HG03045 (cell line): ENCODE results near the gene ZNF594.
"Not testable (repeated sequence)": the region's sequence is repeated elsewhere in the genome, so short reads cannot be mapped to it uniquely, and the experiment has no call there.

Experiments
- ATAC-seq: cut with Tn5 transposase; IDR thresholded peaks from one replicate; pipeline ENCODE4 v1.9.1; 2021; ENCODE audit warnings: mild to moderate bottlenecking, moderate library complexity; ENCODE audit not compliant: unreplicated experiment

The ZNF594 gene

DNA sequence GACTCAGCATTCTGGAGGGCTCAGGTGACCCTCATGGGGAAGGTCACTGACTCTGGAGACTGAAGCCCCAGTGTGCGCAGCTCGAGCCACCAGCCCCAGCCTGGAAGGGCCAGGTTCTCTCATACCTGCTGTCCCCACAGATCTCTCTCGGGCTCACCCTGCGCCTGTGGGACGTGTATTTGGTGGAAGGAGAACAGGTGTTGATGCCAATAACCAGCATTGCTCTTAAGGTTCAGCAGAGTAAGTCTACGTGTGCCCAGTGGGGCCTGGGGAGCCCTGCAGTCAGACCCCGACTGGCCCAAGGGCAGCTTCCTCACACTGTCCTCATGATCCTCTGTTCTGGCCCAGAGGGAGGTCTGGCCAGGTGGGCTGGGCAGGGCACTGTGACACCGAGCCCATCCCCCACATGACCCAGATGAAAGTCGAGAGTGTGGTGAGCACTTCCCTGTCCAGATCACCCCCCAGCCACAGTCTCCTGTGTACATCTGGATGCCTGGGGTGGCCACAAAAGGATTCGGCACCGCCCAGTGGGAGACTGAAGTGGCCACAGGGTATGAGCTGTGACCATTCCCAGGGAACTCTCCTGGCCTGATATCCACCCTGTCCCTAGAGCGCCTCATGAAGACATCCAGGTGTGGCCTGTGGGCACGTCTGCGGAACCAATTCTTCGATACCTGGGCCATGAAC is 54.0 kb downstream of the ZNF594 start:
- ATAC-seq: not testable (repeated sequence)

DNA sequence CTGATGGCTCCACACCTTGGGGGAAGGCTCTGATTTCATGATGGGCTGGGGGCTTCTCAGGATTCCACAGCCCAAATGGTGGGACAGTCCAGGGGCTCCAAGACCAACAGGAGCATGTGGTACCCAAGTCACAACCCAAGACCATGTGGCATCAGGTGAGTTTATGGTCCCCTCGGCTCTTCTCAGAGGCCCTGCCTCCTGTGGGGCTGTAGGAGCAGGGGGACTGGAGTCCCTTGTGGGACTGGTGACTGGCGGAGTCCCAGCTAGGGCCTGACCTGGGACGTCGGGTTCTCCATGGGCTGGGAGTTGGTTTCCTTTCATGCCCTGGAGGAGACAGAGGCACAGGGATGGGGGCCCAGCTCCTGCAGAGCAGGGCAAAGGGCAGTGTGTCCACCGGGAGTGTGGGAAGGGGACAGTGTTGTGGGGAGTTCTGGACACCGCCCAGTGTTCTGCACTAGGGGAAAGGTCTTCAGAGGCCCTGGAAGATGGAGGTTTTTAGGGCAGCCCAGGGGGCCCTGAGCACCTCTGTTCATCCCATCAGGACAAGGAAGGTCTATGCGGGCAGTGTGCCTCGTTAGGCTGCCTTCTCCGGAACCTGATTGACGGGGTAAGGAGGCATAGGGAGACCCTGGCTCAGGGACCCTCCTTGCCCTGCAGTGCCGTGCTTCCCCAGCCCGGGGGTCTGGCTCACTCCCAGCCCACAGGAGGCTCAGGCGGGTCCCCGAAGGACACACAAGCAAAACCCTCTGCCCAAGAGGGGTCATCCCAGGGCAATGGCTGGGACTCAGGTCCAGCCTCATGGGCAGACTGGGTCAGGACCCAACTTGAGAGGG is 54.9 kb downstream of the ZNF594 start:
- ATAC-seq: not testable (repeated sequence)

DNA sequence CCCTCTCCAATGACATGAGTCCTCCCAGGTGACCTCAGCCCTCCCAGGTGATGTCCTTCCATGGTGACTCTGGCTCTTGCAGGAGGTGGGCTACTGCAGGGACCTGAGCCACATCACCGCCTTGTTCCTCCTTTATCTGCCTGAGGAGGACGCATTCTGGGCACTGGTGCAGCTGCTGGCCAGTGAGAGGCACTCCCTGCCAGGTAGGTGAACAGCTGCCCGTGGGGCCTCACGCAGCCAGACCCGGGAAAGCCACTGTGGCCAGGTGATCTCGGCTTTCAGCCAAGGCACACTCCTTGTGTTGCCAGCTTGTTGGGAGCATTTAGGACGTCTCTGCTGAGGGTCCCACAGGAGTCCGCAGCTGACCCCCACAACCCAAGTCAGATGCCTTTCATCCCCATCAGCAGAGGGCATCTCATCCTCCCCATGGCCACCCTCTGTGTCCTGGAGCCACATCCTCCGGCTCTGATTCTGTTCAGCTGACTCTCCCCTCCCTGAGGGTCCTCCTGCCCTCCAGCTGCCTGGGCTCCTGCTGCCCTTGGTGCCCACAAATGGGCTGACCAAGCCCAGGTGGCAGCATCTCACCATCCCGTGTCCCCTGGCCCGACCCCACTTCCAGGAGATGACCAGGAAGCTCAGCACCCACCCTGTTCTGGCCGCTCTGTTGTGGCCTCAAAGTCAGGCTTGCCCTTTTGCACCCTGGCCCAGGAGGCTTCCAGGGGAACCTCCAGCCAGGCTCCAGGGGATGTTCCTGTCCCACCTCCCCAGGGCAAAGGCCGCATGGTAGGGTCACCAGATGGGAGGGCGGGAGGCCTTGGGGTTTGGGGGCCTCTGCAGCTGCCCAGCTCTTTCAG is 55.7 kb downstream of the ZNF594 start:
- no peak for ATAC-seq

DNA sequence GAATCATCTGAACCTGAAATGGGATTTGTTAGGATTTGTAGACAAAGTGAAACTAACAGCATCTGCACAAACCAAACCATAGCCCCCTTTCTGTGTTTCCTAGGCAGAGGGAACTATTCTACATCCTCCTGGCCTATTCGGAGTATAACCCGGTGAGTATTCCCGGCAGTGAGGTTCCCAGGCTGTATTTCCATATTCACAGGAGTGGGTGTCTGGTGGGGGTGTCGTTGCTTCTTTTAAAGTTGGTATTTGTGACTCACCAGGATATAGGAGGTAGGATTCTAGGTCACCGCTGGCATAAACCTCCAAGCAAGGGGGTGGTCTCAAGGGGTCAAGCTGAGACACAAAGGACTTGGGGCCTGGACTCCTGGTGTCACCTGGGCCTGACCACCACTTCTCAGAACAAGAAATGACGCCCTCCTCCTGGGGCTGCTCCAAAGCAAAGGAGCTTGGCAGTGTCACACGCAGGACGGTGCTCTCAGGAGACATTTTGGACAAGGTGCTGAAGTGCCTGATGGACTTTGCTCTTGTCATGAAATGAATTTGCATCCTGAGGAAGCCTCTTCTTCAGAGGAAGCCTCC is 56.4 kb downstream of the ZNF594 start:
- not testable (repeated sequence) for ATAC-seq

DNA sequence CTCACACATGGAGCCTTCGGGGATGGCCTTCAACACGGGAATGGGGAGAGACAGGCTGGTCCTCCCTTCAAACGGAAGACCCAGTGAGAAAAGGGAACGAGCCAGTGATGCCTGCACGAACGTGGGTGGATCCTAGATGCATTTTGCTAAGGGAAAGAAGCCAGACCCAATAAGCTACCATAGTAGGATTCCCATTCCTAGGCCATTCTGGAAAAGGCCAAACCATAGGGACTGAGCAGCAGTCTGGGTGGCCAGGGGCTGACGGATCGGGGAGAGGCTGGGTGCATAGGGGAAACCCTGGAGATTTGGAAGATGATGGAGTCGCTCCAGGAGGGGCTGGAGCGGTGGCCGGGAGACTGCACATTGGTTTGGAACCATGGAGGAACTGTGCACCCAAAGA is 57.1 kb downstream of the ZNF594 start:
- not testable (repeated sequence) for ATAC-seq

DNA sequence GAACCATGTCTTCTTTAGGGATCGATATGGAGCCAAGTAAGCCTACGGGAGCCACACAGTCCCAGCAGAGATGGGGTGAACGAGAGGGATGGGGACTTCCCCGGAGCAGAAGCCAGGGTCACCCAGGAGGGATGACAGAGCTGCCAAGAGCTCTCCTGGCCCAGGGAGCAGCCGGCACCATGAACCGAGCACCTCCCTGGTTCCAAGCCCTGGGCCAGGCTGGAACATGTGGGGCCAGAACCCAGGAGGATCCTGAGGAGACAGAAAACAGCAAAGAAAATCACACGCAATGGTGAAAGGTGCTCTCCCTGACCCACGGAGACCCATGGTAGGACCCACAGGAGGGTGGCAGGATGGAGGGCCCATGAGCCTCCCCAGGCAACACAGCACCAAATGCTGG is 57.7 kb downstream of the ZNF594 start:
- ATAC-seq: not testable (repeated sequence)

DNA sequence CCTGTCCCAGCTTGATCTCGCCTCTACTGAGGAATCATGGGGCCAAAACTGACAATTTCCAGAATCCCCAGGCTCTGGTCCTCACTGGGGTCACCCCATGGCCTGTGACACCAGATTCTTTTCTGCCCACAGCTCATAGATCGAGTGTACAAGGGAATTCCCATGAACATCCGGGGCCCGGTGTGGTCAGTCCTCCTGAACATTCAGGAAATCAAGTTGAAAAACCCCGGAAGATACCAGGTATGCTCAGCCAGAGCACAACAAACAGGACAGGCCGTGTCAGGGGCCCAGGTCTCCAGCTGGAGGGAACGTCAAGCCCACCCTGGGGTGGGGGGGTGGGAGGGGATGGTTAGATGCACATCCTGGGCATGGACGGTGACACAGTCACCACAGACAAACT is 58.4 kb downstream of the ZNF594 start:
- ATAC-seq: no peak

DNA sequence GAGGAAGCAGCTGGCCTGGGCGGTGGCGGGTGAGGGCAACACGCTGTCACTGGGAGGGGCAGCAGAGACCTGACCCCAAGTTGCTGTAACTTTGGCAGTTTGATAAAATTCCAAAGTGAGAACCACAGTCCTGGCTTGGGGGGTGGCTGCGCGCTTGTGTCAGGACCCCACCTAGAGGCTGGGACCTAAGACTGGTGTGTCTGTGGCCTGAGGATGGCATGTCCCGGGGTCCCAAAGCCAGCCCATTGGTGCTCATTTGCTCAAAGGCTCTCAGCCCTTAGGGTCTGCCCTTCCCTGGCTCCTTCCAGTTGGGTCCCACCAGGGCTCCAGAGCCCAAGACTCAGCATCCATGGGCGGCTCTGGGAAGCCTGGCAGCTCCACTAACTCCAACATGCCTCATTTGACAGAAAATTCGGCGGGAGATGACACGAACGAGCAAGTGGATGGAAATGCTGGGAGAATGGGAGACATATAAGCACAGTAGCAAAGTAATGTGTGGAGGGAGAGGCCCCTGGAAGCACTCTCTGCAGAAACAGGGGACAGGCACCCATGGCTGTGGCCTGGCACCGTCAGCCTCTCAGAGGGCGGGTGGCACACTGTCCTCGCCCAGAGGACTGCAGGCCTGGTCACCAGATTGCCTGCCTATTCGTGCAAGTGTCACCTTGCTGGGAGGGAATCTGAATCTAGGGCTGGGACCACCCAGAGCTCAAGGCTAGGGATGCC is 59.0 kb downstream of the ZNF594 start:
- ATAC-seq: not testable (repeated sequence)

DNA sequence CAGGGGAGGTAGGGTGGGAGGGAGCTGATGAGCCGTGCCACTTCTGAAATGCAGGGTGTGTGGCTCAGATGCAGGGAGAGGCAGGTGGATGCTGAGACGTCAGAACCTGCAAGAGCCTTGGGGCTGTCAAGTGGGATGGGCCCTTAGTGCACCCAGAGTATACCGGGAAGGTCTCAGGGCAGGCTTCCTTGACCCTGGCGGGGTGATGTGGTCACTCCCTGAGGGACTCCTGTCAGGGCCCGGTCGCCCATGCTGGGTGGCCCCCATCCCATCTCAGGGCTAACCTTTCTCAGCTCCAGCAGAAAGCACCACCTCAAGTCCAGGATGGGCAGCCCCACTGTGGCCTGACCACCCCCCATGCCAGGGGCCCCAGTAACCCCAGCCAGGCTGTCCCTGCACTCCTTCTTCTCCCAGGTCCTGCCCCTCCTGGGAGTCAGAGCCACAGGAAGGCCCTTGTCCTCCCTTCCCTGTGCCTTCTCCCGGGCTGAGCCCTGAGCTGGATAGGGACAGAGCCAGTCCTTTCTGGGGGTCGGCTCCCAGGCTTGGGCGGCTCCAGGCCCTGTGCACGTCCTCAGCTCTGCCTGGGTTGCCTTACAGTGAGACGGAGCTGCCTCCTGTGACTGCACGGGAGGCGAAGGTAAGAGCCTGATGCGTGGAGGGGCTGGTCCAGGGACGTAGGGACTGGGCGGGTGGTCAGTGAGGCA is 59.7 kb downstream of the ZNF594 start:
- ATAC-seq: not testable (repeated sequence)

DNA sequence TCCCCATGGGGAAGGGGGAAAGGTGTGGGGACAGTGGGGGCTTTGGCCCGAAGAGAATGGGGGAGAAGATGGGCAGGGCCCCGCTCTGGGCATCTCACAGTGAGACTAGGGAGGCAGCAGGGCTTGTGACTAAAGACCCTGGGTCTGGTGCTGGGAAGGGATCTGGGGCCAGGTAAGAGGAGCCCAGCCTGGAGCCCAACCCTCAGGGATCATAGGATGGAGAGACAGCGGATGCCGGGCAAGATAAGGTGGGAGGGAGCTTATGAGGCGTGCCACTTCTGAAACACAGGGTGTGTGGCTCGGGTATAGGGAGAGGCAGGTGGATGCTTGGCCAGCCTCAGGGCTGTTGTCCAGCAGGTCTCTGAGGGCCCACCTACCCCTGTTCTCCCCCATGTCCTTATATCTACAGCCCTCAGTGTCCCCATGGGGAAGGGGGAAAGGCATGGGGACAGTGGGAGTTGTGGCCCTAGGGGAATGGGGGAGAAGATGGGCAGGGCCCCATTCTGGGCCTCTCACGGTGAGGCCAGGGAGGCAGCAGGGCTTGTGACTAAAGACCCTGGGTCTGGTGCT is 60.4 kb downstream of the ZNF594 start:
- no peak for ATAC-seq

DNA sequence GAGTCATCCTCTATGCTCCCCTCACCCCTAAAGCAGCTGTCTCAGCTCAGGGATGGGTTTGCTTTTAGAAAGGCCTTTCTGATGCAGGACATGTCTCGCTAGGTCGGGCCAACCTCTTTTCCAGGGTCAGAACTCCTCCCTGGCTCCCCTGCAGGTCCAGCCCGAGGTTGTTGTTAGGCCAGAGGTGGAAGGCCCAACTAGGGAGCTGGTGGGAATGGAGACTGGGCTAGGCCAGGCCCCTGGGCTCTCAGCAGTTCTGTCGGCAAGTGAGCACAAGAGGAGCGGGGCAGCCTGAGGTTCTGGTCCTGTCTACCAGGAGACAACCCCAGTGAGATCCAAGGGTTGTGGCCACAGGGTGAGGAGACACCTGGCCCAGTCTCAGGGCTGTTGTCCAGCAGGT is 61.0 kb downstream of the ZNF594 start:
- not testable (repeated sequence) for ATAC-seq

DNA sequence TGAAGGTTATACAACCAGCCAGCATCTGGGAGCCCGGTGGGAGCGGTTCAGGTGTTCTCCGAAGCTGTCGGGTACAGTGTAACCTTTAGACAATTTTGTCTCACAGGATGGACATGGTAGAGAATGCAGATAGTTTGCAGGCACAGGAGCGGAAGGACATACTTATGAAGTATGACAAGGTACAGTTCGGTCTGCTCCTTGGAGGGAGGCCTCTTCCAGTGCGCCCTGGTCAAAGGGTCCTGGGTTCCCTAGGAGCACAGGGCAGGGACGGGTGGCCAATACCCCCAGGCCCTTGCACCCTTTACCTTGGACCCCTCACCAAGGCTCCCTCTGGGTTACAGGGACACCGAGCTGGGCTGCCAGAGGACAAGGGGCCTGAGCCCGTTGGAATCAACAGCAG is 61.4 kb downstream of the ZNF594 start:
- ATAC-seq: not testable (repeated sequence)

DNA sequence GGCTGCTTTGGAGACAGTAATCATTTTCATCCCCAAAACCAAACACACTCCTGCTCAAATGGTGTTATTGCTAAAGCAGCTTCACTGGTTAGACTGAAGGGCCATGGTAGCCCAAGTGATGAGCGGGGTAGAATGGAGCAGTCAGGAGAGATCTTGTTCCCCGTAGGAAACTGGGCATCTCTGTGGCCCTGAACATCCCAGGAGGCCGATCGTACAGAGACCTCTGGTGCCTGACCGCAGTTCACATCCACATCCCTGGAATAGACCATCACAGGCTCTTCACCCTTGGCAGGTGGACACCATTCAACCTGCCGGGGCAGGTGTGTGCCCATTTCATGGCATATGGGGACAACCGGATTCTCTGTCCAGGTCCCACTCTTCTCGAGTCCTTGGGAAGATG is 61.9 kb downstream of the ZNF594 start:
- ATAC-seq: not testable (repeated sequence)
